GM06990 (cell line): ENCODE data around the gene JUND.

Experiments
- DNase-seq: peaks from one replicate; pipeline ENCODE4 v3.0.0-alpha.2; 2011; ENCODE audit not compliant: insufficient read length; ENCODE audit errors: extremely low read depth
- H3K27me3 ChIP-seq: replicated peaks from 2 replicates; pipeline ENCODE4 v1.6.0; 2011; ENCODE audit warnings: low read length; ENCODE audit not compliant: control insufficient read depth, insufficient read depth
- H3K36me3 ChIP-seq: 2 replicates; pipeline ENCODE4 v1.5.1; 2011; ENCODE audit warnings: low read length; ENCODE audit not compliant: control insufficient read depth, insufficient read depth
- H3K4me3 ChIP-seq: replicated peaks from 2 replicates; pipeline ENCODE4 v1.5.1; 2011; ENCODE audit warnings: low read depth, mild to moderate bottlenecking, control low read depth, low read length
- CTCF ChIP-seq: IDR thresholded peaks from 2 replicates; pipeline ENCODE4 v1.5.1; 2011; ENCODE audit warnings: low read length, control low read depth, mild to moderate bottlenecking, inconsistent platforms; ENCODE audit not compliant: insufficient read depth, poor library complexity, severe bottlenecking

The JUND gene

GRCh38 chr19:18231775-18232174 lies 49.6 kb downstream of the JUND start:
- no peak overlapping the region for H3K4me3 ChIP-seq
- TF ChIP-seq CTCF, result no peak
- H3K27me3 ChIP-seq, result peaks cover 2% of the 10 kb centered on the region
- H3K36me3 ChIP-seq, result no peaks in the 10 kb centered on the region
- DNase-seq, result no peak

- TF ChIP-seq CTCF, result no peak
- Histone ChIP-seq H3K27me3 (peaks cover 2% of the 10 kb centered on the region), H3K4me3 (no peak overlapping the region), H3K36me3 (no peaks in the 10 kb centered on the region)
- DNase-seq, result no peak
Measured at GRCh38 chr19:18230941-18231734, 50.3 kb downstream of the JUND start.

- TF ChIP-seq CTCF, result no peak
- Histone ChIP-seq H3K4me3 (no peak overlapping the region), H3K36me3 (no peaks in the 10 kb centered on the region), H3K27me3 (peaks cover 2% of the 10 kb centered on the region)
- no peak for DNase-seq
Measured at GRCh38 chr19:18229915-18230314, 51.5 kb downstream of the JUND start.
